SU-DHL-6 (cell line): ENCODE results near the gene GUCA1C.

ENCODE experiments used
- EZH2phosphoT487 ChIP-seq: fragments of 200-600 bp; sonication (generic), shearing (Covaris generic); conservative IDR thresholded peaks from 2 replicates; pipeline ENCODE4 v1.6.1; 2018; ENCODE audit warnings: mild to moderate bottlenecking, antibody characterized with exemption, low read length, moderate library complexity, mixed read lengths
- TF ChIP-seq, protein P1 (sequence below): fragments of 200-600 bp; sonication (generic); IDR thresholded peaks from one replicate; pipeline ENCODE4 v1.5.1; 2017; ENCODE audit warnings: antibody characterized with exemption, mild to moderate bottlenecking, low read length, moderate library complexity; ENCODE audit not compliant: insufficient read depth, poor library complexity, severe bottlenecking

- TF ChIP-seq, protein P1, sequence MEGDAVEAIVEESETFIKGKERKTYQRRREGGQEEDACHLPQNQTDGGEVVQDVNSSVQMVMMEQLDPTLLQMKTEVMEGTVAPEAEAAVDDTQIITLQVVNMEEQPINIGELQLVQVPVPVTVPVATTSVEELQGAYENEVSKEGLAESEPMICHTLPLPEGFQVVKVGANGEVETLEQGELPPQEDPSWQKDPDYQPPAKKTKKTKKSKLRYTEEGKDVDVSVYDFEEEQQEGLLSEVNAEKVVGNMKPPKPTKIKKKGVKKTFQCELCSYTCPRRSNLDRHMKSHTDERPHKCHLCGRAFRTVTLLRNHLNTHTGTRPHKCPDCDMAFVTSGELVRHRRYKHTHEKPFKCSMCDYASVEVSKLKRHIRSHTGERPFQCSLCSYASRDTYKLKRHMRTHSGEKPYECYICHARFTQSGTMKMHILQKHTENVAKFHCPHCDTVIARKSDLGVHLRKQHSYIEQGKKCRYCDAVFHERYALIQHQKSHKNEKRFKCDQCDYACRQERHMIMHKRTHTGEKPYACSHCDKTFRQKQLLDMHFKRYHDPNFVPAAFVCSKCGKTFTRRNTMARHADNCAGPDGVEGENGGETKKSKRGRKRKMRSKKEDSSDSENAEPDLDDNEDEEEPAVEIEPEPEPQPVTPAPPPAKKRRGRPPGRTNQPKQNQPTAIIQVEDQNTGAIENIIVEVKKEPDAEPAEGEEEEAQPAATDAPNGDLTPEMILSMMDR = no peak
- no peak for TF ChIP-seq EZH2phosphoT487
Observed at GRCh38 chr3:108953210-108953609, 469 bp downstream of the GUCA1C start.
